Right kidney (tissue), 1 donor: ENCODE data around the gene KCP.

ENCODE experiments used
- DNase-seq: peaks from one replicate; pipeline ENCODE4 v3.0.0-alpha.2; 2016

KCP gene

GRCh38 chr7:128906766-128907559 is 3.5 kb downstream of the KCP start:
- DNase-seq = no peak

- no peak for DNase-seq
Measured at GRCh38 chr7:128906001-128906765, 4.3 kb downstream of the KCP start.

- no peak for DNase-seq
Measured at GRCh38 chr7:128904381-128905197, 5.9 kb downstream of the KCP start.

- DNase-seq = no peak
Measured at GRCh38 chr7:128903621-128904361, 6.7 kb downstream of the KCP start.

- no peak for DNase-seq
Measured at GRCh38 chr7:128902761-128903585, 7.5 kb downstream of the KCP start.

GRCh38 chr7:128900237-128900636 is 10.3 kb downstream of the KCP start:
- DNase-seq = no peak

- no peak for DNase-seq
Measured at GRCh38 chr7:128899392-128899791, 11.1 kb downstream of the KCP start.

- no peak for DNase-seq
Measured at GRCh38 chr7:128895320-128895719, 15.2 kb downstream of the KCP start.

GRCh38 chr7:128894101-128894440 is 16.4 kb downstream of the KCP start:
- no peak for DNase-seq

- no peak for DNase-seq
Measured at GRCh38 chr7:128893251-128894100, 17.0 kb downstream of the KCP start.

- DNase-seq = no peak
Measured at GRCh38 chr7:128892521-128893250, 17.8 kb downstream of the KCP start.

- no peak for DNase-seq
Measured at GRCh38 chr7:128891942-128892269, 18.6 kb downstream of the KCP start.

- DNase-seq = no peak
Measured at GRCh38 chr7:128891110-128891941, 19.2 kb downstream of the KCP start.

GRCh38 chr7:128890306-128891109 is 20.0 kb downstream of the KCP start:
- DNase-seq = no peak

GRCh38 chr7:128889121-128889520 is 21.4 kb downstream of the KCP start:
- no peak for DNase-seq

- no peak for DNase-seq
Measured at GRCh38 chr7:128888756-128889095, 21.8 kb downstream of the KCP start.

- DNase-seq = no peak
Measured at GRCh38 chr7:128888039-128888755, 22.3 kb downstream of the KCP start.
